ENCODE data around the gene ADAMTSL4.

Gene ADAMTSL4

DNA sequence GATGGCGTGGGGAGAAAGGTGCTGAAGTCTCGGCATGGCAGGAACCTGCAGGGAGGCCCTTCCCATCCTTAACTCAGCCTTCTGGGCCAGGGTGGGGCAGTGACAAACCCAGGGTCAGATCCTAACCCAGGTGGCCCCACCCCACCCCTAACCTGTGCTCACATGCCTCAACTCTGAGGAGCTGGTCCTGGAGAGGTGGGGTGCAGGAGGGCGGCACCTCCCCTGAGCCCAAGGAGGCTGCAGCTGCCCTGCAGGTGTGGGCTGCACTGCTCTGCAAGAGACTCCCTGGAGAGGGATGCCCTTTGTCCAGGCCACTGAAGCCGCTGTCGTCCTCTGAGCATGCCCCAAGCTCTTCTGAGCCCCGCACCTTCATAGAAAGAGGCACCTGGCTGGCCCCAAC is 15.2 kb upstream of the ADAMTSL4 start:
- no peak for DNase-seq (ENCODE audit: low spot score)

DNA sequence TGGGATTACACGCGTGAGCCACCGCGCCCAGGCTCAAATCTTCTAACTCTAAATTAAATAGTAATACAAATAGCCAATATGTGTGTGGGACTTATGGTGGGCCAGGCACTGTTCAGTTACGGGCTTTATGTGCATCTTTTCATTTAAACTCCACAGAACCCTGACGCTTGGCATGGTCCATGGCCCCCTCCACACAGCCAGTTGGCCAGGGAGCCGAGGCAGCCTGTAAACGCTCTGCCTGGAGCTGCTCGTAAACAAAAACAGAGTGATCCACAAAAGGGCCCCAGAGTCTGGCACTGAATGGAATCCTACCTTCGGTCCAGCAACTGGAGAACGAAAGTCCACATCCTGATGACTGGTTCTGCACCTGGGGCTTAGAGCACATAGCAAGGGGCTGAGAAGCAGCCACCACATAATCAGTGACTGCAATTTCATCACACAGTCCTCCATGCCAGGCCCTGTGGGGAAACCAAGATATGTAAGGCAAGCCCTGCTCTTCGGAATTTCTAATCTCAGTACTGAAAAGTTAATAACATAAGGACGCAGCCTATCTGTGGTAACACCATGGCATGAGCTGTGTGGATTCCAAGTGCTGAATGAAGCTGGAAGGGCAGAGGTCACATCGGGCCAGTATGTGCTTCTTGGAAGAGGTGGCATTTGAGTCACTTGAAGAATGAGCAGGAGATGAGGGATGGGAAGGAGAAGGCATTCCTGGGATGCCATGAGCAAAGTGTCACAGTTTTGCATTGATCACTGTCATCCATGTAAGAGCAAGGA is 13.5 kb upstream of the ADAMTSL4 start:
- DNase-seq (ENCODE audit: low spot score): peak; percentile 95

DNA sequence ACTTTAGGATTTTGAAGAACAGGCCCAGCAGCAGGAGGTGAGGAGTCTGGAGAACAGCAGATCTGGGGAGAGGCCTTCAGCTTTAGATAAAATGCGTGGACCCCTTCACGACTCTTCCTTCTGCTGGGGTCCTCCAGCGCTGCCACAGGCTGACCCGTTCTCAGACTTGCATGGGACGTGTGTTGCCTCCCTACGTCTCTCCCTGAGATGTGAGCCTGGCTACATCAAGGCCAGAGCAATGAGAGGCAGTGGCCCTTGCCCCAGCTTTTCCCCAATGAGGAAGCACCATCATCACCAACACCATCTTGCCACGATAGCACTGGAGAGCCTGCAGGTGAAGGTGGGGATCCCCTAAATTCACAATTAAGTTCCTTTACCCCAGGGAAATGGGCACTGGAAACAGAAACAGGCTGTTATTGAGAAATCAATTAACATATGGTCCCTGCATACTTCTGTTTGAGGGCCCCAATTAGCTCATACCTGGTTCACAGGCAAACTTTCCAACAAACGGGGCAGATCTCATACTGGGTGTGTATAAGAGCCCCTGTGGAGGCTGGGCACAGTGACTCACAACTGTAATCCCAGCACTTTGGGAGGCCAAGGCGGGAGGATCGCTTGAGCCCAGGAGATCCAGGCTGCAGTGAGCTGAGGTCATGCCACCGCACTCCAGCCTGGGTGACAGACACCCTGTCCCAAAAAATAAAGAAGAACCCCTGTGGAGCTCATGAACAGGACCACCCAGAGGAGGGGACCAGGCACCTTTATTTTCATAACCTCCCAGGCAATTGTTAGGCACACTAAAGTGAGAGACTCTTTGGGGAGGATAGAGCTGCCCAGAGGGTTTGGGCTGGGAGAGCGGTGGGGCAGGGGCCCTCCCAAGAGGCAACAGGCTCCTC is 12.1 kb upstream of the ADAMTSL4 start:
- DNase-seq (ENCODE audit: low spot score): peak; percentile 50

DNA sequence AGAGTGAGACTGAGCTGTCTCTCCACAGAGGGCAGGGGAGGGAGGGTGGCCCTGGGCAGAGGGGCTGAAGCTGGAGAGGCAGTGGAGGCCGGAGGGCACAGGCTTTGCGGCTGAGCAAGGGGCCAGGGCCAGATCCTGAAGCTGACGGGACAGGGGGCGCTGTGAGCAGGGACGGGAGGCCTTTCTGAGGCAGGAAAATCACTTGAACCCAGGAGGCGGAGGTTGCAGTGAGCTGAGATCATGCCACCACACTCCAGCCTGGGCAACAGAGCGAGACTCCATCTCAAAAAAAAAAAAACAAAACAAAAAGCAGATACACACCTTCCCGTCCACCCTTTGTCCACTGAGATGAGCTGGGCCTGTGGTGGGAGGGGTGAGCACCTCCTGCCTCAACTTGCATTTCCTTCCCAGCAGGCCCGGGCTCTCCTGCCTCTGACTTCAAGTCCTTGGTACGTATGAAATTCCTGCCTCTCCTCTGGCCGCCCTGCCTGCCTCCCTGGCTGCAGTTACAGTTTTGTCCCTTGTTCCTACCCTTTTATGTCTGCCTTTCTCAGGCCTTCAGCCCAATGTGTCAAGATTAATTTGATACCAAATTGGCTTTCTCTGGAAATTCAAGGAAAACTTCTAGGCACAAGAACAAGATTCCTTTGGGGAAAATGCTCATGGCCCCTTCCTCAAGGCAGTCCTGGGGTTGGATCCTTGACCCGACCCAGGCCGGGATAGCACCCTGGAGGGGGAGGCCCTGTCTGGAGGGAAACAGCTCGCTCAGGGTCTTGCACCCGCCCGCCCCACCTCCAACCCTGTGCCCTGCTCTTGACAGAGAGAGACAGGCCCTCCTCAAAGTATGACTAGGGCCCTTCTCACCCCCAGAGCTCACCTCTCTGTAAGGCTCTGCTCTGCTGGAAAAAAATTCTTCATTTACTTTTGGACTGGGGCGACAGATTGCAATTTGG is 11.2 kb upstream of the ADAMTSL4 start:
- DNase-seq (ENCODE audit: low spot score): peak; percentile 95

DNA sequence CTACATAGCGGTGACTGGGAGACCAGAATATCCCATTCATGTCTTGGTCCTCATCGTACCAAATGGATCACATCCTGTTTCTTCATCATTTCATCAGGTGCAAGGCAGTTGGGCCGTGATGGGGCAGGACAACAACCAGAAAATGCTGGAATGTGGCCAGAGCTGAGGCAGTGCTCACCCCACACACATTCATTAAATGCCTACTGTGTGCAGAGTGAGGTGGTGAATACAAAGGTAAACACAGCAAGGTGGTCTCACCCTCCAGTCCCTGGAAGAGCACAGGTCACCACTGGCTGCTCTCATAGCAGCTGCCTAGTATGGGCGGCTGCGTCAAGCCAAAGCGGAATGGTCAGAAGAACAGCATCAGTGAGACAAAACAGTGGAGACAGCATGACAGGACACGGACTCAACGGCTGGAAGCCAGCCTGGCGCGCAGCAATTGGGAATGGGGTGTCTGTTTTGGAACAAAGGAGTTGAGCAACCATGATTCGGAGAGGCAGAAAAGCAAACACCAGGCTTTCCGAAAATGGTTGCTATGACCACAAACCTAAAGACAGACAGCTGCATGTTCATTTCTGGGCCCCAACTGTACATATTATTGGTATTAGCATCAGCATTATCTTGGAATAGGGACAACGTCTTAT is 5.6 kb upstream of the ADAMTSL4 start:
- DNase-seq (ENCODE audit: low spot score): no peak

DNA sequence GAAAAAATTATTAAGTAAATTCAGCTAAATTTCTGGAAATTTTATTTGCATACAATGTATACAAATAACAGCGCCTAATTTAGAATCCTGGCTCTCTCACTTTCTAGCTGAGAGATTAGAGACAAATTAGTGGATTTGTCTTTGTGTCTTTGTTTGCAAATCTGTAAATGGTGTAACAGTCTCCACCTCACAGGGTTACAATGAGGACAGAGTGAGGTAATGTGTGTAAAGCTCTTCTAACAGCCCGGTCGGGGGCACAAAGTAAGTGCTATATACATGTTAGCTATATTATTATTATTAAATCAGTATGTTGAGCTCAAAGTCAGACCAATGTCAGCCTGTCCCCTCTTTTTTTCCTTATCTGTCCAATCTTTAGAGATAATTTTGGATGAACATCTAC is 5.0 kb upstream of the ADAMTSL4 start:
- no peak for DNase-seq (ENCODE audit: low spot score)

DNA sequence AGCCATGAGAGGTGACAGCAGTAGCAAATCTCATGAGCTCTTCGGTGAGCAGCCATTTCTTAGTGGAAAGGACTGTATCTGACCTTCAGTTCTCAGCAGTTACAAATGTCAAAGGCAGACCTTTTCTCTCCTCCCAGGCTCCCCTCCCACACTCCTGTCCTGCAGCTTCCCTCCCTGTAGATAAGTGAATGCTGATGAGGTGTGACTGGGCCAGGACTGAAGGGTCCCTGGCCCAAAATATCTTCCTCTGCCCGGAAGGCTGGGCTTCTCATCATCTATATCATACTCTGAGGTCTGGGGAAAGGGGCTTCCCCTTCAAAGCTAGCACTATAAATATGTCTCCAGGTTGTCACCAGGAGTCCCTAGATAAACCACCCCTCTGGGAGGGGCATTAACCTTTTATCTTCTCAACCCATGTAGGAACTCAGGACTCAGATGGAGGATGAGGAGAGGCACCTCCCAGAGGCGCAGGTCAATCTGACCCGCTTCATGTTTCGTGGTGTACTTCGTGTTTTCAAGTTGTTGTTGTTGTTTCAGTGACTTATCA is 3.6 kb upstream of the ADAMTSL4 start:
- DNase-seq (ENCODE audit: low spot score): no peak

DNA sequence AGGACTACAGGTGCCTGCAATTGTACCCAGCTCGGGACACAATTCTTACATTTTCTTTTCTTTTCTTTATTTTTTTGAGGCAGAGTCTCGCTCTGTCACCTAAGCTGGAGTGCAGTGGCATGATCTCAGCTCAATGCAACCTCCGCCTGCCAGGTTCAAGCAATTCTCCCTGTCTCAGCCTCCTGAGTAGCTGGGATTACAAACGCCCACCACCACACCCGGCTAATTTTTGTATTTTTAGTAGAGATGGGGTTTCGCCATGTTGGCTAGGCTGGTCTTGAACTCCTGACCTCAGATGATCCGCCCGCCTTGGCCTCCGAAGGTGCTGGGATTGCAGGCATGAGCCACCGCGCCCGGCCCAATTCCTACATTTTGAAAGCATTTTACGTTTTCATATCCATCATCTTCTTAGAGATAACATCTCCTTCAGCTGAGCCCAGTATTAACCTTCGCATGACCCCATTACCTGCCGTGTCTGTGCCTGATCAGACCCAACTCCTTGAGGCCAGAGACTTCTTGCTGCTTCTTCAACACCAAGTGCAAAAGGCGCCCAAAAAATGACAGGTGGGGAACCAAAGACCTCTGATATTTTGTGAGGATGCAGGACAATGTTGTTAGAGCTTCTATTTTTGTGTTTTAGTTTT is 2.8 kb upstream of the ADAMTSL4 start:
- DNase-seq (ENCODE audit: low spot score): no peak

DNA sequence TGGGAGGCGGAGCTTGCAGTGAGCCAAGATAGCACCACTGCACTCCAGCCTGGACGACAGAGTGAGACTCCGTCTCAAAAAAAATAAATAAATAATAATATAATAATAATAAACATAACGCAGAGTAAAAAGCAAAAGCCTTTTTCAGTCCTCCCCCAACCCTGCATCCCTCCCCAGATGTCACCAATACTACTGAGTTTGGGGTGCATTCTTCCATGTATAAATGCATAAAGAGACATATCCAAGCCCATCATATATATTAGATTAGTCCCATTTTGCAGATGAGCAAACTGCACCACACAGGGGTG is 930 bp upstream of the ADAMTSL4 start:
- DNase-seq (ENCODE audit: low spot score): no peak

DNA sequence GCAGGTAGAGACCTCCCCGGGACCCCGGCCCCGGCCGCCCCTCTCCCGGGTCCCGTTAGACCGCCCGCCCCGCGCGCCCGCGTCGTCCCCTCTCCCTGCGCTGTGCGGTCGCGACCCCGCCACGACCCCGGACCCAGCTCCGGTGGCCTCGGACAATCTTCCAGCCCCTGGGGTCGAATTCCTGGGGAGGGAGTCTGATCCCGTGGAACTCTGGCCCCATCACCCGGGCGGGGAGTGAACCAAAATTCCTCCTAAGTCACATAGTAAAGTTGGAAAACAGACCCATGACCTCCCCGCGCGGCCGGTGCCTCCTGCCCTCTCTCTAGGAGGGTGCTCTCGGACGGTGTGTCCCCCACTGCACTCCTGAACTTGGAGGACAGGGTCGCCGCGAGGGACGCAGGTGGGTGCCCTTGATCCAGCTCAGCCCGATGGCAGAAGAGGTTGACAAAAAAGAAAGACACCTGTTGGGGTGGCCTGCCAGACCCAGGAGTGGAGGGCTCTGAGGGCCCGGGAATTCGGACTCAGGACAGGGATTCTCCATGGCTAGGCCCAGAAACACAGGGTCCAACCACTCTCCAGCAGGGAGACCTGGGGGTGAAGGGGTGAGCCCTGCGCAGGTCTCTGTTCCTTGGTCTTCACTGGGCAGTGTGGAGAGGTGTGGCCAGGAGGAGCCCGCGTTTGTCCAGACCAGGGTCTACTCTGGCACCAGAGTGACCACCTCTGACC is 451 bp downstream of the ADAMTSL4 start:
- peak; percentile 32 for DNase-seq (ENCODE audit: low spot score)

DNA sequence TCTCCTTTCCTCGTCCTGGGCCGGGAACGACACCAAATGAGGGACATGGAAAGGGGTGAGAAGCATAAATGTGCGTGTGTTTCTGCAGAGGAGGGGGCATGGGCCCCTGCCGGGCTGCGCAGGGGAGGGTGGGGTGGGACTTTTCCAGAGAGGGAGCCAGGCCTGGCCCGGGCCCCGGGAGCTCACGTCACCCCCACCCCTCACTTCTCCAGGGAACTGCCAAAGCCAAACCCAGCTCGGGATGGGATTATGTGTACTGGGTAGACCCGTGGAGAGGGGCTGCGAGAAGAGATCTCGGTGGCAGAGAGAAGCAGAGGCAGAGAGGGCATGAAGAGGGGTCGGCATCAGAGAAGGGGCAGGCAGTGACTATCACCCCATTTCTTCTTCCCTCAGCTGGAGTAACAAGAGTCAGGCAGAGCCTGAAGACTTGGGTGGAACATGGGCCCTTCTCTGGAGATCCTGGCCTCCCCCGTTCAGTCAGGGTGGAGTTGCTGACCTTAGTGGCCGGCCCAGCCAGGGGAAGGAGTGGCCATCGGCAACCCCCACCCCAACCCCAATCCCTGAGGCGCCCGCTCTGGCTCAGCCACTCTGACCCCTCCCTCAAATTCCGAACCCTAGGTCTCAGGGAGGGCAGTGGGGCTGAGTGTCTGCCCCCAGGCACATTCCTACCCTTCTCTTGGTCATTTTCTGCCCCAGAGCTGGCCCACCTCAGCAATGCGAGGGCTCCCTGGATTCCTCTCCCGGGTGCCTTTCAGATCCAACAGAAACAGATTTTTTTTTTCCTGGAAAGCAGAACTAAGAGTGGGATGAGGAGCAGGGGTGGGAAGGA is 1.2 kb downstream of the ADAMTSL4 start:
- no peak for DNase-seq (ENCODE audit: low spot score)

DNA sequence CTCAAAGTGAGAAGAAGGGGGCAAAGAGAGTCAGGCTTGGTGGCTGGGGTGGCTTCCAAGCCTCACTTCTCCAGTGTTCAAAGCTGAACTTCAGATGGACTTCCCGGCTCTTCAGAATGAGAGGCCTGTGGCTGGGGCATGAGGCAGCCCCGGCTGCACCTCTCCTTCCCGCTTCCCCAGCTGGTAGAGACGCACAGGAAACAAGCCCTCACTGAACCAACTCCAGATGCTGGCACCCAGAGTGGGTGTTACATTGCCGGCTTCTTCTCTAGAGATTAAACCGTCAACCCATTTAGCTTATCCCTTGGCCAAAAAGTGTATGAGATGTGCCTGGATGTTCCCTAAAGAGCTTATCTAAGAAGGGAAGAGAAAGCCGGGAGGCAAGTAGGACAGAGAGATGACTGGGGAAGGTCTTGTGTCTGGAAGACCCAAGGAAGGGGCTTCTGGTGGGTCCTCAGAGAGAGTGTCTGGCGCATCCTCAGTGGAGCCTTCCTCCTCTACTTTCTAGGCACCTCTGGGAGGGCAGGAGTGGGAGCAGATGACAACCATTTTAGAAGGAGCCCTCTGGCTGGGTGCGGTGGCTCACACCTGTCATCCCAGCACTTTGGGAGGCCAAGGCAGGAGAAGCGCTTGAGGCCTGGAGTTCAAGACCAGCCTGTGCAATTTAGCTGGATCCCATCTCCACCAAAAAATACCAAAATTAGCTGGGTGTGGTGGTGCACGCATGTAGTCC is 2.0 kb downstream of the ADAMTSL4 start:
- DNase-seq (ENCODE audit: low spot score): no peak

DNA sequence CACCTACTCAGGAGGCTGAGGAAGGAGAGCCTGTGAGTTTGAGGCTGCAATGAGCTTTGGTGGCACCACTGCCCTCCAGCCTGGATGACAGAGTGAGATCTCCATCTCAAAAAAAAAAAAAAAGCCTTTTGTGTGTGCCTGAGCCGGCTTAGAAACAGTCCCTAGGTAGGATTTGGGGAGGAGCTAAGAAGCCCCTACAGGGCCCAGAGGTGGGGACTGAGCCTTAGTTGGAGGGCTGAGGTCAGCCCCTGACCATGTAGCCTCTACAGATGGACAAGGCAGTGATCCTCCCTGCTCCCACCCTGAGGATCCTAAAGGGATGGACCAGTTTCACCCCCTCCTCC is 2.5 kb downstream of the ADAMTSL4 start:
- DNase-seq (ENCODE audit: low spot score): no peak

DNA sequence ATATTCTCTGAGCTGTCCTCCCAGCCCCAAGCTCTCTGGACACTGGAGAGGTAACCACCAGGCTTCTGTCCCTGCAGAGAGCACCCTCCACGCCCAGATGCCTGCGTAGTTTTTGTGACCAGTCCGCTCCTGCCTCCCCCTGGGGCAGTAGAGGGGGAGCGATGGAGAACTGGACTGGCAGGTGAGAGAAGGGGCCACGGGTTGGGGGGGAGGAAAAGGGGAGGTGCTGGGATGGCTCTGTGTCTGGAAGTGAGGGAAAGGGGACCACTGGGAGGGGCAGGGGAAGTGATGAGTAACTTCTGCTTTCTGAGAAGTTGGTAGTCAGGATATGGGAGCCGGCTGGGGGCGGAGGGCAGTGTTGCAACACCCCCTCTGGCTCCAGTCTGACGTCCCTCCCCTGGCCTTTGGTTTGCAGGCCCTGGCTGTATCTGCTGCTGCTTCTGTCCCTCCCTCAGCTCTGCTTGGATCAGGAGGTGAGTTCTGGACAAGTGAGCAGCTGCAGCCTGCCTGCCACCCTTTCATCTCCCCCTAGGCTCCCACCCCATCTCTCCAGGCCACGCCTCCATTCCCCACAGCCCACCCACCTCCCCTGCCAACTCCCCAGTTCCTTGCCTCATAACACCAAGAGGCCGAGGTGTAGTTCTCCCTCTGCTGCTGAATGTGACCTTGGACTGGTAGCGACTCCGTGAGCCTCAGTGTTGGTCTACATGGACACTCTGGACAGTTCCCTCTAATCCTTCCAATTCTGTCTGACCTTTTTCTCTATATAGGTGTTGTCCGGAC is 3.1 kb downstream of the ADAMTSL4 start:
- DNase-seq (ENCODE audit: low spot score): peak; percentile 66

DNA sequence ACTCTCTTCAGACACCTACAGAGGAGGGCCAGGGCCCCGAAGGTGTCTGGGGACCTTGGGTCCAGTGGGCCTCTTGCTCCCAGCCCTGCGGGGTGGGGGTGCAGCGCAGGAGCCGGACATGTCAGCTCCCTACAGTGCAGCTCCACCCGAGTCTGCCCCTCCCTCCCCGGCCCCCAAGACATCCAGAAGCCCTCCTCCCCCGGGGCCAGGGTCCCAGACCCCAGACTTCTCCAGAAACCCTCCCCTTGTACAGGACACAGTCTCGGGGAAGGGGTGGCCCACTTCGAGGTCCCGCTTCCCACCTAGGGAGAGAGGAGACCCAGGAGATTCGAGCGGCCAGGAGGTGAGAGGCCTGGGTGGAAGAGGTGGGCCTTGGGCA is 3.7 kb downstream of the ADAMTSL4 start:
- DNase-seq (ENCODE audit: low spot score): no peak

DNA sequence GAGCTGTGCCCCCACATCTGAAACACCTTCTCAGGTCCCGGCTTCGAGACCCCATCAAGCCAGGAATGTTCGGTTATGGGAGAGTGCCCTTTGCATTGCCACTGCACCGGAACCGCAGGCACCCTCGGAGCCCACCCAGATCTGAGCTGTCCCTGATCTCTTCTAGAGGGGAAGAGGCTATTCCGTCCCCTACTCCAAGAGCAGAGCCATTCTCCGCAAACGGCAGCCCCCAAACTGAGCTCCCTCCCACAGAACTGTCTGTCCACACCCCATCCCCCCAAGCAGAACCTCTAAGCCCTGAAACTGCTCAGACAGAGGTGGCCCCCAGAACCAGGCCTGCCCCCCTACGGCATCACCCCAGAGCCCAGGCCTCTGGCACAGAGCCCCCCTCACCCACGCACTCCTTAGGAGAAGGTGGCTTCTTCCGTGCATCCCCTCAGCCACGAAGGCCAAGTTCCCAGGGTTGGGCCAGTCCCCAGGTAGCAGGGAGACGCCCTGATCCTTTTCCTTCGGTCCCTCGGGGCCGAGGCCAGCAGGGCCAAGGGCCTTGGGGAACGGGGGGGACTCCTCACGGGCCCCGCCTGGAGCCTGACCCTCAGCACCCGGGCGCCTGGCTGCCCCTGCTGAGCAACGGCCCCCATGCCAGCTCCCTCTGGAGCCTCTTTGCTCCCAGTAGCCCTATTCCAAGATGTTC is 4.3 kb downstream of the ADAMTSL4 start:
- no peak for DNase-seq (ENCODE audit: low spot score)

DNA sequence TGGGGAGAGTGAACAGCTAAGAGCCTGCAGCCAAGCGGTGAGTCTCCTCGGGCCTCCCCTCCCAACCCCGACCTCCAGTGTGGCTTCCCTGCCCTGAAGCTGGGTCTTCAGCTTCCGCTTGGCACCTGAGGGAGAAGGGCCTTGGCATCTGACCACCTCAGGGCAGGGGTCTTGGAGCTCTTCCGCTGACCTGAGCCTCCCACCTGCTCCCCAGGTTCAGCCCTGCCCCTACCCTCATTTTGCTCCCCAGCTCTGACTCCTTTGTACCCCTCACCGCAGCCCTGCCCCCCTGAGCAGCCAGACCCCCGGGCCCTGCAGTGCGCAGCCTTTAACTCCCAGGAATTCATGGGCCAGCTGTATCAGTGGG is 4.9 kb downstream of the ADAMTSL4 start:
- no peak for DNase-seq (ENCODE audit: low spot score)

Data from kidney tubule cell (primary cell).